ENCODE measurements around the gene SNX33. TPM values are rescaled to one million over a fixed set of nuclear protein-coding genes. Genes with fewer than 3 reads are reported as not detected.

SNX33 gene
- total RNA-seq, 1 experiment from 2014 or later: 16.8 TPM

DNA sequence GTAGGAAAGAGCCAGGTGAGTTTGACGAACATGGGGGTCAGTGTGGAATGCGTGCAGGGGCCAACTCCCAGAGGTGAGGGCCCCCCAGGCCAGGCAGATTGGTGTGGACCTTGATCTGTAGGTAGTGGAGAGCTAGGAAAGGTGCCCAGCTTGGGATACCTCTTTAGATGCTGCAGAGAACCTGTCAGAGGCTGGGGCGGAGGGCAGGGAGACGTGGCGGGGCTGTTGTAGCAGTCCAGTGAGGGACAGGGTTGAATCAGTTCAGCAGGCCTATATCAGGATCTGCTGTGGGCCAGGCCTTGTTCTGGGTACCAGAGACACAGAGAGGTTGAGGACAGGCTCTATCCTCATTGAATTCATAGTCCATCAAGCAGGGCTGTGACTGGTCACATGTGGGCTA is 8.6 kb downstream of the SNX33 start:
- POLR2A ChIA-PET (ENCODE audit: unreplicated experiment): no interaction called here
- TF ChIP-seq EZH2phosphoT487 (IDR thresholded peaks at IDR 0.05; ENCODE audit: borderline replicate concordance, low read length) (no peak), EZH2 (IDR thresholded peaks at IDR 0.05; ENCODE audit: low read length, unreplicated experiment) (no peak)
- TF ChIP-seq, protein P1, sequence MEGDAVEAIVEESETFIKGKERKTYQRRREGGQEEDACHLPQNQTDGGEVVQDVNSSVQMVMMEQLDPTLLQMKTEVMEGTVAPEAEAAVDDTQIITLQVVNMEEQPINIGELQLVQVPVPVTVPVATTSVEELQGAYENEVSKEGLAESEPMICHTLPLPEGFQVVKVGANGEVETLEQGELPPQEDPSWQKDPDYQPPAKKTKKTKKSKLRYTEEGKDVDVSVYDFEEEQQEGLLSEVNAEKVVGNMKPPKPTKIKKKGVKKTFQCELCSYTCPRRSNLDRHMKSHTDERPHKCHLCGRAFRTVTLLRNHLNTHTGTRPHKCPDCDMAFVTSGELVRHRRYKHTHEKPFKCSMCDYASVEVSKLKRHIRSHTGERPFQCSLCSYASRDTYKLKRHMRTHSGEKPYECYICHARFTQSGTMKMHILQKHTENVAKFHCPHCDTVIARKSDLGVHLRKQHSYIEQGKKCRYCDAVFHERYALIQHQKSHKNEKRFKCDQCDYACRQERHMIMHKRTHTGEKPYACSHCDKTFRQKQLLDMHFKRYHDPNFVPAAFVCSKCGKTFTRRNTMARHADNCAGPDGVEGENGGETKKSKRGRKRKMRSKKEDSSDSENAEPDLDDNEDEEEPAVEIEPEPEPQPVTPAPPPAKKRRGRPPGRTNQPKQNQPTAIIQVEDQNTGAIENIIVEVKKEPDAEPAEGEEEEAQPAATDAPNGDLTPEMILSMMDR (conservative IDR thresholded peaks at IDR 0.05; ENCODE audit: low read depth, low read length): no peak
- H3K79me2 ChIP-seq (ENCODE audit: low read length): peaks cover 36% of the 10 kb centered on the region

DNA sequence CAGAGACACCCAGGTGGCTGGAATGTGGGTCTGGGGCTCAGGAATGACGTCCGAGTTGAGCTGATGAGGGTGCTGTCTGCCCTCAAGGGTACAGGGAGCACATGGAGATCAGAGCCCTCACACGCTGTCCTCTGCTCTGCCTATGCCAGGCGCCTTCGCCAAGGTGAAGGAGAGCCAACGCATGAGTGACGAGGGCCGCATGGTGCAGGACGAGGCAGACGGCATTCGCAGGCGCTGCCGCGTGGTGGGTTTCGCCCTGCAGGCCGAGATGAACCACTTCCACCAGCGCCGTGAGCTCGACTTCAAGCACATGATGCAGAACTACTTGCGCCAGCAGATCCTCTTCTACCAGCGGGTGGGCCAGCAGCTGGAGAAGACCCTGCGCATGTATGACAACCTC is 9.1 kb downstream of the SNX33 start:
- no peak for DNase-seq
- no peaks in the 10 kb centered on the region for H3K9me2 ChIP-seq (replicated peaks; ENCODE audit: low read length)
- no peak overlapping the region for H2AFZ ChIP-seq (ENCODE audit: low read length)
- no peak overlapping the region for H3K27ac ChIP-seq (ENCODE audit: low read length)
- ChIA-PET POLR2A (ENCODE audit: unreplicated experiment) (no interaction called here), CTCF (no interaction called here)
- no peak for ATAC-seq
- no peaks in the 10 kb centered on the region for H3K27me3 ChIP-seq (ENCODE audit: low read length)
- H3K9me3 ChIP-seq (ENCODE audit: low read length): no peaks in the 10 kb centered on the region
- H3K36me3 ChIP-seq (ENCODE audit: low read depth, low read length): no peaks in the 10 kb centered on the region
- no peak overlapping the region for H3K9ac ChIP-seq (ENCODE audit: low read length)
- H4K20me1 ChIP-seq (ENCODE audit: low read length): no peaks in the 10 kb centered on the region
- no peak for TF ChIP-seq EZH2phosphoT487 (IDR thresholded peaks at IDR 0.05; ENCODE audit: borderline replicate concordance, low read length)
- TF ChIP-seq EZH2 (IDR thresholded peaks at IDR 0.05; ENCODE audit: low read length, unreplicated experiment): no peak
- TF ChIP-seq, protein P1 (conservative IDR thresholded peaks at IDR 0.05; ENCODE audit: low read depth, low read length): no peak
- H3K4me3 ChIP-seq (ENCODE audit: low read length): no peak overlapping the region
- BruUV-seq (replicated peaks): no TSS peak
- intact Hi-C loops (cut with micrococcal nuclease): no loop called here
- H3K79me2 ChIP-seq (ENCODE audit: low read length): peaks cover 32% of the 10 kb centered on the region
- H3K4me1 ChIP-seq (ENCODE audit: insufficient read depth, low read length): peaks cover 22% of the 10 kb centered on the region
- no peaks in the 10 kb centered on the region for H3F3A ChIP-seq (ENCODE audit: low read length, unreplicated experiment)
- H3K4me2 ChIP-seq (ENCODE audit: low read length): no peak overlapping the region

More for the DNA sequence above, 8.6 kb downstream of the SNX33 start:
- no TSS peak for BruUV-seq (replicated peaks)
- Histone ChIP-seq H3K9me3 (ENCODE audit: low read length) (no peaks in the 10 kb centered on the region), H3K9me2 (replicated peaks; ENCODE audit: low read length) (no peaks in the 10 kb centered on the region), H3K4me3 (ENCODE audit: low read length) (no peak overlapping the region), H3K27ac (ENCODE audit: low read length) (no peak overlapping the region), H3K36me3 (ENCODE audit: low read depth, low read length) (no peaks in the 10 kb centered on the region), H3K4me1 (ENCODE audit: insufficient read depth, low read length) (peaks cover 22% of the 10 kb centered on the region), H3F3A (ENCODE audit: low read length, unreplicated experiment) (no peaks in the 10 kb centered on the region), H3K9ac (ENCODE audit: low read length) (no peak overlapping the region), H3K4me2 (ENCODE audit: low read length) (no peak overlapping the region), H3K27me3 (ENCODE audit: low read length) (no peaks in the 10 kb centered on the region), H4K20me1 (ENCODE audit: low read length) (no peaks in the 10 kb centered on the region), H2AFZ (ENCODE audit: low read length) (no peak overlapping the region)
- no peak for ATAC-seq
- DNase-seq: no peak
- CTCF ChIA-PET: no interaction called here
- intact Hi-C loops (cut with micrococcal nuclease): no loop called here

DNA sequence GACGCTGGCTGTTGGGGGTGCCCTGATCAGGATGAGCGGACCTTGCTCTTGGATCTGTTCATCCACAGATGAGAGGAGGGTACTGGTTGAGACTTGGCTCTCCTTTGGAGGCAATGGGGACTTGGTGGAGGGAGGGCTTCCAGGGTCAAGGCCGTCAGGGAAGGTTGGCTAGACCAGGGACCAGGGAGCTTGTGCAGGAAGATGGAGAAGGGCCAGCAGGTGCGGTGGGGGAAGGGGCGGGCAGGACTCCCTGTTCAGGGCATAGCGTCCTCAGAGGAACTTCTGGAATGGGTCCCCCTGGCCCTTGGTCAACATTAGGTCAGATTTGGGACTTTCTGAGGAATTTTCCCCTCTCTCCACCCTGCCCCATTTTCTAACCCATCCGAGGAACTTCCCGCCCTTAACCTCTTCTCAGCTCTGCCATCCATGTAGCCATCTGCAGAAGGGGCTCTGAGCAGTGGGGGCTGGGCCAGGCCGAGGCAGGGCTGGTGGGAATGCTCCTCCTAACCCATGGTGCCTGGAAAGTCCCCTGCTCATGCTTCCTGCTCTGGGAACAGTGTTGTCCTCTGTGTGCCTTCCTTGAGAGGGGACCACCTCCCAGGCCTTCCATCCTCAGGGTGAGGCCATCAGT is 11.5 kb downstream of the SNX33 start:
- Histone ChIP-seq H3K27ac (ENCODE audit: low read length) (no peak overlapping the region), H3K4me1 (ENCODE audit: insufficient read depth, low read length) (peaks cover 22% of the 10 kb centered on the region), H3K36me3 (ENCODE audit: low read depth, low read length) (no peaks in the 10 kb centered on the region), H3K27me3 (ENCODE audit: low read length) (no peaks in the 10 kb centered on the region), H3K9ac (ENCODE audit: low read length) (no peak overlapping the region), H3K79me2 (ENCODE audit: low read length) (peaks cover 10% of the 10 kb centered on the region), H4K20me1 (ENCODE audit: low read length) (no peaks in the 10 kb centered on the region), H3K9me2 (replicated peaks; ENCODE audit: low read length) (no peaks in the 10 kb centered on the region), H3K4me2 (ENCODE audit: low read length) (no peak overlapping the region), H3K4me3 (ENCODE audit: low read length) (no peak overlapping the region), H3F3A (ENCODE audit: low read length, unreplicated experiment) (no peaks in the 10 kb centered on the region), H2AFZ (ENCODE audit: low read length) (no peak overlapping the region), H3K9me3 (ENCODE audit: low read length) (no peaks in the 10 kb centered on the region)
- no TSS peak for BruUV-seq (replicated peaks)
- ATAC-seq (no peak), DNase-seq (no peak)
- ChIA-PET POLR2A (ENCODE audit: unreplicated experiment) (no interaction called here), CTCF (interaction anchor here (0.6 kb wide), 1 partner anchor 27 kb away, joined by 4 read pairs; no protein-coding TSS in a partner anchor)
- no peak for TF ChIP-seq EZH2 (IDR thresholded peaks at IDR 0.05; ENCODE audit: low read length, unreplicated experiment)
- intact Hi-C loops (cut with micrococcal nuclease): no loop called here

Measured in PC-3 (cell line).